Stimulated activated CD4-positive, alpha-beta T cell treated with anti-CD3 and anti-CD28 coated beads, Interleukin-4, amount 100 ng/mL, for 24 hours (primary cell): ENCODE data around the gene BSCL2.
A peak's percentile ranks its signal among the peaks of the same experiment; 100 is the strongest.
"Not testable (repeated sequence)": the region's sequence is repeated elsewhere in the genome, so short reads cannot be mapped to it uniquely, and the experiment has no call there.

Experiments used
- DNase-seq: peaks from one replicate; pipeline ENCODE4 v3.0.0-alpha.2; 2020

Gene BSCL2

DNA sequence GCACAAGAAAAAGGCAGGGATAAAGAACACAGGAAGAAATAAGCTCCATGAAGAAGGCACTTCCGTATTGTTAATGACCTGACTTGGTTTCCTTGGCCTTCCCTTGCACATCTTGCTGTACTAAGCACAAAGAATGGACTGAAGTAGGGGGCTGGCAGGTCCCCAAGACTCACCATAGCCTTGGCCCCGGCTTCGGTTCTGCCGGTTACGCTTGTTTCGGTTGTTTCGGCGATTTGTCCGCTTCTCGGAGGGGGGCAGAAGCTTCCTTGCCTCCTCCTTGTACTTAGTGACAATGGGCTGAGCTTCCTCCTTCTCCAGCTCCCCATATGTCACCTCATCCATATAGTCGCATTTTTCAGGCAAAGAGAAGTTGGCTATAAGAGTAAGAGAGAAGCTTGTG is 9.6 kb upstream of the BSCL2 start:
- no peak for DNase-seq

DNA sequence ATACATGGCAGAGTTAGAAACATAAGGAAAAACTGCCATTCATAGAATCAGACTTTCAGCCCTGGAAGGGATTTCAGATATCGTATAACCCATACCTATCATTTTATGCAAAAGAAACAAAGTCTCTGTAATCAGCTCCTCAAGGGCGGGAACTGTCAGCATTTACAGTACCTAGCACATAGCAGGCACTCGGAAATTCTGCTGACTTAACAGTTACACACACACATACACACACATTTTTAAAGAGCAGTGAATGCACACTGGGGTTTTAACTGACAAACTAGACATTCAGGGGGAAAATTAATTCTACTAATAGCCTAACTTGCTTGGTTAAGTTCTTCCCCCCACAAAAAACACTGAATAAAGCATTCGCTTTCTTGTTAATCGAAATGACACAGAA is 9.0 kb upstream of the BSCL2 start:
- no peak for DNase-seq

DNA sequence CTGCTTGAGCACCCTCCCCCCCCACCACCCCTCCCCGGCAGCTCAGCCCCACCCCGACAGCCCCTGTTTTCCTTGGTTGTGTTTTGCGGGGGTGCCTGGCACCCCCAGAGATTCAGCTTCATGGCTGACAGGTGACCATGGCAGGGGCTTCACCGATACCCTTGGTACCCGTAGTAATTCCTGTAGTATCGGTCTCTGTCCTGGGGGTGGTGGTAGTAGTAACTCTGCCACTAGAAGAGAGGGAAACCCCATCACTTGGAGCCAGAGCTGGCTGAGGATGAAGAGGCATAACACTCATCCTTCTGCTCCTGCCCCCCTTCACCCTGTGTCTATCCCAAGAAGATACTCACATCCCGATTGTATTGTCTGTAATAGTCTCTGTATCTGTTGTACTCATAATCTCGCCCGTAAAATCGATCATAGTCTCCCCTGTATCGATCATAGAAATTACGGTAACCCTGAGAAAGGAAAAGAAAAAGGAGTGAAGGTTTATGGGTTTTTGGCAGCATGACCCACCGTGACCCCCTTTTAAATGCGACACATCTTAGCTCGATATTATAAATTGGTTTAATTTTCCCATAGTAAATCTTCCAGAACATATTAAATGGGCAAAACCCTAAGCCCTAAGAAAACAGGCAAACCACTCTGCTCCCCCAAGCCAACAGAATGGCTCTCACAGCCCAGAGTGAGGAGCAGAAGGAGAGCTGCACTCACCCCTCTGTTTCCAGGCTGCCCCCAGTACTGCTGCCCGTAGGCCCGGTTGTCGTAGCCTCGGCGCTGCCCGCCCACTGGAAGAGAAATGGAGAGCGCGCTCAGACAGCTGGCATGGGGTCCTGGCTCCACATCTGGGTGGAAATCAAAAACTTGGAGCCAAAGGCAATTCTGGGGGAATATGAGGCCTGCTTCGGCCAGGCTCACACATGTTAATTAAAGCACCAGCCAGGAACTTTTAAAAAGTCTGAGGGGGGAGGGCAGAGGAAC is 8.2 kb upstream of the BSCL2 start:
- DNase-seq, result no peak

DNA sequence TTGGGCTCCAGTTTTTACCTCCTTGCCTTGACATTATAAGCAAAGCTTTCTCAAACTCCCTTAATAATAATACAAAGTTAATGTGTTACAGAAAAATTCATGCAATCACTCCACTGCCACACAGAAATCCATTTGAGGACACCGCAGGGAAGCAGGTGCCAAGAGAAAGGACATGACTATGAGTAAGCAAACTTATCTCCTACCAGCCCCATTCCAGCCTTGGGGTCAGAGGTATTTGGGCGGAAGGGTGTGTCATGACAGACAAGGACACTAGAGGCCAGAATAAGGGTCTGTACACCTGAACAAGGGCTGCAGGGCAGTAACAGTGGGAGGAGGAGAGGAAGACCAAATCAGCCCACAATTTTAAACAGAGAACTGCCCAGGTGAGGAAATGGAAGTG is 6.1 kb upstream of the BSCL2 start:
- no peak for DNase-seq

DNA sequence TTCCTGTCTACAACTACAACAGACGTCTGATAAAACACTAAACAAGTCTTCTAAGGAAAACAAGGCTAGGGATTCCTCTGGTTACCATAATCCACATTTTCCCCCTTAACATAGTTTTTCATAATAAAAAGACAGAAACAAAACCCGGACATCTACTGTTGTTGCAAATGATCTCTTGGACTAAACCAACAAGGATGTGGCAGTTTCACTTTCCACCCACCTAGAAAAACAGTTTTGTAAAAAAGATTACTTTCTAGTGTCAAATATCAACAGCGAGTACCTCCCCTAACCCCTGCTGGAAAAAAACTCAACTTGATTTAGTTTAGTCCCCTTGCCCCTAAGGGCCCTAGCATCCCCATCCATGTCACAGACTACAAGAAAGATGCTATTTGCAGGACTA is 5.6 kb upstream of the BSCL2 start:
- DNase-seq, result no peak

DNA sequence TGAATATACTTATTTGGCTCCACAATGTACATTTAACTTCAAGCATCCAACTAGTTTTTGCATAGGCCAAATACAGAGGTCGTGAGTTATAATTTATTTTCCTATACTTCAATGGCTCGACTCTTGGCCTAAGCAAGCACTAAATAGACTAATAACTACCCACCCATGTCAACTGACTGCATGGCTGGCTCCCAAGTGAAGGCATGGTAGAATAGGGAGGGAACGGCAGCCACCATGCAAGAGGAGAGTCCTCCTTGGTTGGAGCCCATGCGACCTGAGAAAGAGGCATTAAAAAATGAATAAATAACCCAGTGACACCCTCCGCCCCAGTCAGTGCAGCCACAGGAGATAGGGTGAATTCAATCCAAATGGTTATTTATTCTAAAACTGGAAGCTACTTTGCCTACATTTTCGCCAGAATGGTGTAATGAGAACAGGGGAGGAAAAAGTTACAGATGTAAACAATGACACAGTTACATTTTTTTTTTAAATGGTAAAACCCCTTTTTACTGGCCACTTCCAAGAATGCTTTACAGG is 5.1 kb upstream of the BSCL2 start:
- DNase-seq, result no peak

DNA sequence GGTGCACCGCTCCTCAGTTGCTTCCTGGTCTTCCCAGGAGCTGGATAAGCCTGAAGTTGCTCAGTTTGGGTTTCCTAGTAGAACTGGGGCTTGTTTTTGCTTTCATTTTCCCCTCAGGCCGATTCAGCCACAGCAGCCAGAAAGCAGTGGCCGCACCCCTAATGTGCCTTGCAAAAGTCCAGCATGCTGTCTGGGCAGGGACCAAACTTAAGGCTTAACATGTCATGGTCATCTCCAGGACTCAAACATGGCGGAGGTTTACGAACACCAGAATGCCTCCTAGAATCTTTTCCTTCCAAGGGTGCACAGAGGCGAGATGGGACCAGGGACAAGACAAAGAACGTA is 2.7 kb upstream of the BSCL2 start:
- peak; percentile 28 for DNase-seq

DNA sequence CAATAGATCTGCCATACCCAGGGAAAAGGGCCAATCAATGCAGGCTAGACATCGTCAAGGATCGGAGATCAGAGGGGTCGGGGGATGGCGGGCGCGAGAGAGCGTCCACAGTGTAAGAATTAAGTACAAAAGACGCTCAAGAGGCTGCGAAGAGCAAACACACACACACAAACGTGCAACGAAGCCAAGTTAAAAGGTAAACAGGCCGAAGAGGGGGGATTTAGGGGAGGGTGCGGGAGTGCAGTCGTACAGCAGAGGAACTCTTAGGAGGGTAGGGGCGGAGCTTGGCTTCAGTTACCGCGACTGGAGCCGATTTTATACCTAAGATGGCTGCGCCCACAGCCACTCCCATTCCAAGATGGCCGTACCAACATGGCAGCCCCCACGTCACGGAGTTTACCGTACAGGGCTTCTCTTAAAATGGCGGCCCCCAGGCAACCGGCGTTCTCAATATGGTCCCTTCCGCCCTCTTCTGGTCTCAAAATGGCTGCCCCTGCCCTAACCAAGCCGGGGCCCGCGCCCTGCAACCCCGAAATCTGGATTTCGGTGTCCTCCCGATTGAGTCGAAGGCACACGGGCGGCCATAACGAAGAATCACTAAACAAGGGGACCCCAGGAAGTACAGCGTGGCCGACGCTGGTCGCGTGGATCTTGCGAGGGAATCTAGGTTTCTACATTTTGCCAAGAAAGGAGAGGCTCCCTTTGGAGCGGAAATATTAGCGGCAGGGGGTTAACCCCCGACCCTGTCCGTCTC is 2.2 kb upstream of the BSCL2 start:
- DNase-seq, result peak; percentile 97

DNA sequence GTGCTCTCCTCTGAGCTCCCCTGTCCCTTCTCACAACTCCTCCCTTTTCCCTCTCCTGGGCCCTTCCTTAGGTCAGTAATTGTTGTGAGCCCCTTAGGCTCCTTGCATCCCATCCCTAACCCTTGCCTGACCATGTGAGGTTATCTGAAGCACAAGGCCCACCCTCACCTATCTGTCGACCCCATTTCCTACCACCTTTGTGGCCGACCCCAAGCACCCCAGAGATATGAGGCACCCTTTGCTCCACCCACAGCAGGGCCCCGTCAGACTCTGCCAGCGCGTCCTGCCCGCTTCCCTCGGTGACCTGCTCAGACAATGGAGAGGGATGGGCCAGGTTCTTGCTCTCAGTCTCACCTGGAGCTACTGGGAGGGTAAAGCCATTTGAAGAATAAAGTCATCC is 1.6 kb upstream of the BSCL2 start:
- peak; percentile 49 for DNase-seq

DNA sequence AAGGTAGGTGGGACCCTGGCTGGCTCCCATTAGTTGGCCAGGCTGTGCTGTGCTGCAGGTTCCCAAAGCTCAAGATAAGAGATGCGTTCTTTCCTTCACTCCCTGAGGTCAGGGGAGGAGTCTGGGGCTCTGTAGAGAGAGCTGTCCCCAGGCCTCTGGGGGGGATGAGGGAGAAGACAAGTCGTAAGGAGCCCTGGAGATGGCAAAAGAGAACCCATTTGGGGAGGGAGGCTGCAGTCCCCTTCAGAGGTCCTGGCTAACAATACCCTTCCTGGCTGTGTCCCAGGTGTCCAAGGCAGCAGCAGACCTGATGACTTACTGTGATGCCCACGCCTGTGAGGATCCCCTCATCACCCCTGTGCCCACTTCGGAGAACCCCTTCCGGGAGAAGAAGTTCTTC is 1.2 kb upstream of the BSCL2 start:
- DNase-seq, result no peak

DNA sequence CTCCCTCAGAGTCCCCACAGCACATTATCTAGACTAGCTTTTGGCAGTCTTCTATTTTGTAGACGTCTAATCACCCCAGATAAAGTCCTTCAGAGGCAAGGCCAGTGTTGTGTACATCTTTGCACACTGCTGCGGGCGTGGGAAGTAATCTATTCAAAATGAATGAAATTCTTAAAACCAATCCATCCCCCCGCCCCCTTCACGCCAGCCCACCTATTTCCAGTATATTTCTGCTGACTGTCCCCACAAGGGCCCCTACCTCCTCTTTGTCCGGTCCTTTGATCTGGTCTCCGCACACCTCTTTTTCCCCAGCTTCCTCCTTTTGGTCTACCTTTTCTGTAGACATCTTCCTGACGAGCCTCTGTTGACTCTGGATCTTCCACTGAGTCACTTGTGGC is 375 bp downstream of the BSCL2 start:
- DNase-seq, result no peak

DNA sequence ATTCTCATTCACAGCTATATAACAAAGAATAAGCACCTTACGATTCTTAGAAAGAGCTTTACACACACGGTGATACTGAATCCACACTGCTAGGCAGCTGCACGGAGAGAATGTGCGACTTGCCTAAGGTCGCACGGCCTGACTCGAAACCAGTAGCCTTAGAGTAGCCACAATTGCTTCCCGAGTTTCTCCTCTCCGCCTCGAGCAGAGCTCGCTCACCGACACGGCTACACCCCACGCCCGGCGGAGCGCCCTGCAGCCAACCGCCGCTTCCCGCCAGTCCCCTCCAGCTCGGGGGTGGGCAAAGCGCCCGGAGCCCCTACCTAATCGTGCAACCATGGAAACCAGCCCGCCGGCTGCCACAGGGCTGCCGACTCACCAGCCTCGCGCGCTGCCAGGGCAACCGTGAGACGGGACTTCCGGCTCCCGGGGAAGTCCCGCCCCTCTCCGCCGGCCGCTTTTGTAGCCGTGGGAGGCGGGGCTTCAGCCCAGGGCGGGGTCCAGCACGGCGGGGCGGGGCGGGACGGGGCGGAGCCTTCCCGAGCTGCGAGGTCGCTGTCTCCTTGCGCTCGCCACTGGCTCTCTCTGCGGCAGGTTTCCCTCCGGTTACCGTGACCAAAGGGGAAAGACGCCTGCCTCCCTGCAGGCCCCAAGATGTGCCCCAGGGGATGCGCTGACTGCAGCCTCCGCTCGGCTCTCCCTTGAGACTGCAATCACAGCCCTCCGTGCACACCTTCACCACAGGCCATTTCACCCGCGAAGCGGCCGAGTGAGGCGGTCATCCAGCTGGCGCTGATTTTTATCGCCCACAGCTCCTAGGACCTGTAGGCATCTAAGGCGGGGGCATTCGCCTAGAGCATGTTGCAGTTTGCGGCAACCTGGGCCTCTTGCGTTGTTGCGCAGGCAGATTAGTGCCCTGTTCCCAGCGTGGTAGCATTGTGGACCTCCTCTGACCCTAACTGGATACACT is 1.1 kb downstream of the BSCL2 start:
- DNase-seq, result peak; percentile 93

DNA sequence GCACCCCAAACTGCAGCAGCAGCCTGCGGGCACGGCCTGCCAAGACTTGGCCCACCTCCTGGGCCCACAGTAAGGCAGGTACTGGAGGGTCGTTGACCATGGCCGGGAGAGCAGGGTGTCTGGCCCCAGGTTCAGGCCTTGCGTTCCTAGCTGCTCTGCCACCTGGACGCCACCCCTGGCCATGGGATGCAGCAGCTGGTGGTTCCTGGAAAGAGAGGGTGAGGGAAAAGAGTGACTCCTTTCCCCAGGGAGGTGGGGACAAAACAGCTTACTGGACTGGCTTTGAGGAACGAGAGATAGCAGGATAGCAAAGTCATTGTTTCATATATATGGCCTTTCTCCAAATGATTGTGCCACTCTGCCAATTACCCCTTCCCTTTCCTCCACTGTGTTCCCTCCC is 1.8 kb downstream of the BSCL2 start:
- no peak for DNase-seq

DNA sequence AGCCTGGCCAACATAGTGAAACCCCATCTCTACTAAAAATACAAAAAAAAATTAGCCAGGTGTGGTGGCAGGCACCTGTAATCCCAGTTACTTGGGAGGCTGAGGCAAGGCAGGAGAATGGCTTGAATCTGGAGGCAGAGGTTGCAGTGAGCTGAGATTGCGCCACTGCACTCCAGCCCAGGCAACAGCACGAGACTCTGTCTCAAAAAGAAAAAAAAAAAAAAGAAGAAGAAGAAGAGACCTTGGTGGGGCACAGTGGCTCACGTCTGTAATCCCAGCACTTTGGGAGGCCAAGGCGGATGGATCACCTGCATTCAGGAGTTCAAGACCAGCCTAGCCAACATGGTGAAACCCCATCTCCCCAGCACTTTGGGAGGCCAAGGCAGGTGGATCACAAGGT is 3.3 kb downstream of the BSCL2 start:
- DNase-seq, result not testable (repeated sequence)

DNA sequence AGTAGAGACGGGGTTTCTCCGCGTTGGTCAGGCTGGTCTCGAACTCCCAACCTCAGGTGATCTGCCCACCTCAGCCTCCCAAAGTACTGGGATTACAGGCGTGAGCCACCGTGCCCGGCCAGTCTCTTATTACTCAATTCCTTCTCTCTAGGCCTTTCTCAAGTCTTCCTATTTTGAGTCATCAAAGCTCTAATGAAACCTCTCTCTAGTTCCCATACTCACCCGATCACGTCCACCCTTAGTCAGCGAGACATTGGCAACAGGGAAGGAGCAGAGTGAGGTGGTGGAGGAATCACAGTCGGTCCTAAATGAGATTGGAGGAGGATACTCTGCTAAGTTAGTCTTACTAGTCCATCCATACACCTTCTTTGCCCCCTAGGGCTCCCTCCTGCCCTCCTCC is 5.0 kb downstream of the BSCL2 start:
- DNase-seq, result no peak

DNA sequence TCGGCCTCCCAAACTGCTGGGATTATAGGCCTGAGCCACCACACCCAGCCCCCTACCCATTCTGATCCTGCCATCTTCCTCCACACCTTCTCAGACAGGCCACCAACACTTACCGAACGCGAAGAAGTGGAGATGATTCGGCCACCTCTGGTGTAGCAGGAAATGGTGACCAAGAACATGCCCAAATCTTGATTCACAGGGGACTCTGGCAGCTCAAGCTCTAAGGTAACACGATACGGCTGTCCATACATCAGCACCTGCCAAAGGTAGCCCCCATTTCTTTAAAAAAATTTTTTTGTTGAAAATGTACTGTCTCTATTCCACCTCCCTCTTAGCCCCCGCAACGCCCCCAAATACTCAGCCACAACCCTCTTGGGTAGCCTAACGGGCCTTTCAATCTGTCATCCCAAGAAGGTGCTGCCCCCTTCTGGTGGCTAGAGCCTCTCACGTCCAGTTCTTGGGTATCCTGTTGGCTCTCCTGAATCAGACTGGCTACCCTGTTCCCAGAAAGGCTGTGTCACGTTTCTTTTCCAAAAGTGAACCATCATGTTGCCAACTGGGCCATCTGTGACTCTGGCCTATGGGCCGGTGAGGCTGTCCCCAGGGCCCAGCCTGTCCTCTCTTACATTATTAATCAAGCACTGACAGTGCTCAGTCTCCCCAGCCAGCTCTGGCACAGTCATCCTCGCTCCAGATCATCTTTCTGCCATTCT is 12.6 kb downstream of the BSCL2 start:
- peak; percentile 83 for DNase-seq

DNA sequence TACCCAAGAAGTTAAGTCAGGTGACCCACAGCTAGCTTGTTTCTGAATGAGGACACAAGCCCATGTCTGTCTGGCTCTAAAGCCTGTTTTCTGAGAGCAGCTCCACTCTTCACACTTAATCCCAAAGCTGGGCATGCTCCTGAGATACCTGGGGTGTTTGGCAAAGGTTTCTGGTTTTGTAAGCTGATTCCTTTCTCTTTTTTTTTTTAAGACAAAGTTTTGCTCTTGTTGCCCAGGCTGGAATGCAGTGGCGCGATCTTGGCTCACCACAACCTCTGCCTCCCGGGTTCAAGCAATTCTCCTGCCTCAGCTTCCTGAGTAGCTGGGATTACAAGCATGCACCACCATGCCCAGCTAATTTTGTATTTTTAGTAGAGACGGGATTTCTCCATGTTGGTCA is 13.6 kb downstream of the BSCL2 start:
- not testable (repeated sequence) for DNase-seq

DNA sequence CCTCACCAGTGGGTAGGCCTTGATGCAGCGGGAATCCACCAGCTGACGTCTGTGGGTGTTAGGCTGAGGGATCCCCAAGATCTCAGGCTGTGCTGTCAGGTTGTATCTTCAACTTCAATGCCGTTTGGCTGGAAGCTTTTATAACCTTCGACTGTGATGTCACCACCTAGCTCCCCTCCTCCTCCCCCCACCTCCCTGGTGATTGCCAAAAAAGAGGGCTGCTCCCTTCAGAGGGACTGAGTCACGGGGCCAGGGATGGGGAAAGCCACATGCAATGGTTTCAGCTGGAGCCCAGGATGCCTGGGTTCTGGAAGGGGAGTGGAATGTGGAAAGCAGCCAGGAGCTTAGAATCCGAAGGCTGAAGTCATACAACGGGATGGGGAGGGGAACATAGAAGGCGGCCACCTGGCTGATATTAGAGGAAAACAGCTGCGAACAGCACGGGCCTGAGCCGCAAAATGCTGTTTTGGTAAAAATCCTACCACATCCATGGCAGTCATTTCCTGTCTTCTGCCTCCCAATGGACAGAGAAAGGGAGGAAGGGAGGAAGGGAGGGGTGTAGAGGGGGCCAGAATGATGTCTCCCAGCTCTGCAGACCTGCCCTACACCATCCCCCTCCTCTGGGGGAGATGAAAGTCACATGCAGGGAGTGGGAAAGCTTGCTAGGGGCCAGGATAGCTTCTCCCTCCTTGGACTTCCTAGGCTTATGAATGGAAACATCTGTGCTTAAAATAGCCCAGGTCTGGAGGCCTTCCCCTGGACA is 17.6 kb downstream of the BSCL2 start, which contains the start of gene LRRN4CL:
TSS of gene LRRN4CL (minus strand) at position 110 of the 763 bp plus-strand sequence. CDS start 1,022 bp downstream, outside the sequence.
- DNase-seq, result no peak

DNA sequence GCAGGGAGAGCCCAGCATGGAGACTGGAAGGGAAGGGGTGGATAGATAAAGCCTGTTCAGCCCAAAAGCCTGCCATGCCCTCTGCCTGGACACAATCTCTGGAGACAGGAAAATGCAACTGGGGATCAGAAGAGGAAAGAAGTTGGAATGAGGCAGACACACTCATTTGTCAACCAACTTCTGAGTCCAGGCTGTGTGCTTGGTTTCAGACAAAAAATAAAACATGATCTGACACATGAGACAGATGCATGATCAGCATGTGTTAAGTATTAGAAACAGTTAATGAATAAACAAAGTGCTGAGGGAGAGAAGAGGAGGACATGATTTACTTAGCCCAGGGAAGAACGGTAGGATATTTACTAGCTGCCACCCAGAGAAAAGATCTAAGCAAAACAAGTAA is 18.7 kb downstream of the BSCL2 start:
- DNase-seq, result no peak

DNA sequence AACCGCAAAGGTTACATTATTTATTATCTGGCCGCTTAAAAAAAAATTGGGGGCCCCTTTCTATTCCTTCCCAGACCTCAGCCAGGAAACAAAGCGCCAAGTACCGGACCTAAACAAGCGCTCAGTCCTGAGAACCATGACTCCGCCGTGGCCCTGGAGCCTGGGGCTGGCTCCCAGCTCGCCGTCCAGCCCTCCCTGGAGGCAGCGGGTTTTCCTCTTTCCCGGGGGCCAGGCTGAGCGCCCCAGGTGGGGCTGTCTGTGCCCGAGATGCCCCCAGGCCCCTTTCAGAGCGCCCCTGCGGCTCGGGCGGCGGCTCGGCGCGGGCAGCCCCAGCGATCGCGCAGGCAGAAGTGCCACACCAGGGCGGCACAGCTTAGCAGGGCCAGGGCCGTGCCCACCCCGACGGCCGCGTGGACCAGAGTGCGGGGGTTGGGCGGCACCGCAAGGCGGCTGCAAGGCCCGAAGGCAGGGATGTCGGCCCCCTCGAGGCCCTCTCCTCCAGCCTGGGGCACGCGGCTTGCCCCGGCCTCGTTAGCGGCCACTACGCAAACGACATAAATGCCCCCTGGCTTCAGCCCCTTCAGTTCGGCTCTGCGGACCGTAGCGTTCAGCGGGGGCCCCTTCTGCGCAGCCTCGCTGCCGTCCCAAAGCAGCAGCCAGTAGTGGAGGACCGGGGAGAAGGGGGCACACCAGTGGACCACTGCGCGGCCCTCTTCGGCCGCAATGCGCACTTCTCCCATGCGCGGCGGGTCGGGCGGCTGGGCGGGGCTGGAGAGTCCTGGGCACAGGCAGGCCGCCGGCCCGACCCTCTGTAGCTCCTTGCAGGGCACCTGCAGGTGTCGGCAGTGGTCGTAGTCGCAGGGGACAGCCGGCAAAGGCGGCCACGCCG is 19.5 kb downstream of the BSCL2 start:
- no peak for DNase-seq
